HG02852 (cell line): ENCODE results near the gene AIG1.
"Not testable (repeated sequence)": the region's sequence is repeated elsewhere in the genome, so short reads cannot be mapped to it uniquely, and the experiment has no call there.

Experiments
- ATAC-seq: cut with Tn5 transposase; IDR thresholded peaks from one replicate; pipeline ENCODE4 v1.9.1; 2021; ENCODE audit warnings: mild to moderate bottlenecking, moderate library complexity; ENCODE audit not compliant: unreplicated experiment

Gene AIG1

GRCh38 chr6:143125864-143126573 lies 65.3 kb downstream of the AIG1 start:
- no peak for ATAC-seq

- ATAC-seq = no peak
These were observed 65.9 kb downstream of the AIG1 start for GRCh38 chr6:143126574-143126941.

- no peak for ATAC-seq
These were observed 67.4 kb downstream of the AIG1 start for GRCh38 chr6:143127941-143128680.

- ATAC-seq = no peak
These were observed 68.0 kb downstream of the AIG1 start for GRCh38 chr6:143128681-143129015.

- no peak for ATAC-seq
These were observed 70.2 kb downstream of the AIG1 start for GRCh38 chr6:143130928-143131327.

- no peak for ATAC-seq
These were observed 74.6 kb downstream of the AIG1 start for GRCh38 chr6:143135325-143135724.

GRCh38 chr6:143135797-143136561 lies 75.3 kb downstream of the AIG1 start:
- no peak for ATAC-seq

GRCh38 chr6:143136647-143137046 lies 76.0 kb downstream of the AIG1 start:
- no peak for ATAC-seq

- ATAC-seq = no peak
These were observed 78.6 kb downstream of the AIG1 start for GRCh38 chr6:143139239-143139784.

- not testable (repeated sequence) for ATAC-seq
These were observed 79.2 kb downstream of the AIG1 start for GRCh38 chr6:143139884-143140283.

GRCh38 chr6:143140767-143141166 lies 80.1 kb downstream of the AIG1 start:
- no peak for ATAC-seq

GRCh38 chr6:143141442-143141841 lies 80.8 kb downstream of the AIG1 start:
- ATAC-seq = no peak

- peak; percentile 90 for ATAC-seq
These were observed 85.6 kb downstream of the AIG1 start for GRCh38 chr6:143146186-143146851.

- no peak for ATAC-seq
These were observed 89.1 kb downstream of the AIG1 start for GRCh38 chr6:143149771-143150170.

GRCh38 chr6:143150281-143150680 lies 89.6 kb downstream of the AIG1 start:
- ATAC-seq = no peak

- no peak for ATAC-seq
These were observed 90.7 kb downstream of the AIG1 start for GRCh38 chr6:143151381-143151780.

GRCh38 chr6:143155681-143156080 lies 95.0 kb downstream of the AIG1 start:
- no peak for ATAC-seq

- ATAC-seq = no peak
These were observed 96.4 kb downstream of the AIG1 start for GRCh38 chr6:143157131-143157530.

- no peak for ATAC-seq
These were observed 97.5 kb downstream of the AIG1 start for GRCh38 chr6:143158113-143158581.

GRCh38 chr6:143159001-143159400 lies 98.3 kb downstream of the AIG1 start:
- ATAC-seq = no peak

- ATAC-seq = no peak
These were observed 99.3 kb downstream of the AIG1 start for GRCh38 chr6:143160015-143160414.
